BE2C (cell line): ENCODE results near the gene STX18.
"Not testable (repeated sequence)": the region's sequence is repeated elsewhere in the genome, so short reads cannot be mapped to it uniquely, and the experiment has no call there.

Source experiments
- DNase-seq: peaks from one replicate; pipeline ENCODE4 v3.0.0-alpha.2; 2020
- H3K27me3 ChIP-seq: fragments of 250-450 bp; sonication (Bioruptor Pico); 2 replicates; pipeline ENCODE4 v1.5.1; 2020; ENCODE audit warnings: mild to moderate bottlenecking
- H3K36me3 ChIP-seq: fragments of 250-450 bp; sonication (Bioruptor Pico); 2 replicates; pipeline ENCODE4 v1.5.1; 2020; ENCODE audit warnings: mild to moderate bottlenecking
- H3K4me1 ChIP-seq: fragments of 250-450 bp; sonication (Bioruptor Pico); 2 replicates; pipeline ENCODE4 v1.5.1; 2020
- H3K4me3 ChIP-seq: 2 replicates; pipeline ENCODE4 v1.5.1; 2011; ENCODE audit warnings: low read depth, low read length
- H3K9me3 ChIP-seq: fragments of 250-450 bp; sonication (Bioruptor Pico); 2 replicates; pipeline ENCODE4 v1.5.1; 2020
- CTCF ChIP-seq: IDR thresholded peaks from 2 replicates; pipeline ENCODE4 v1.5.1; 2012; ENCODE audit warnings: mild to moderate bottlenecking, low read depth, low read length

The STX18 gene

GRCh38 chr4:4422856-4423499 is 118.9 kb downstream of the STX18 start:
- Histone ChIP-seq H3K27me3 (no peaks in the 10 kb centered on the region), H3K9me3 (no peaks in the 10 kb centered on the region), H3K4me1 (peaks cover 14% of the 10 kb centered on the region), H3K4me3 (no peak overlapping the region), H3K36me3 (peaks cover 48% of the 10 kb centered on the region)
- TF ChIP-seq CTCF: no peak
- DNase-seq: no peak

GRCh38 chr4:4422117-4422516 is 119.7 kb downstream of the STX18 start:
- H3K27me3 ChIP-seq: not testable (repeated sequence)
- Histone ChIP-seq H3K4me1 (peaks cover 16% of the 10 kb centered on the region), H3K36me3 (peaks cover 54% of the 10 kb centered on the region)

GRCh38 chr4:4421356-4421755 is 120.5 kb downstream of the STX18 start:
- H3K36me3 ChIP-seq: peaks cover 55% of the 10 kb centered on the region
- H3K9me3 ChIP-seq: no peaks in the 10 kb centered on the region

More at GRCh38 chr4:4422117-4422516, 119.7 kb downstream of the STX18 start:
- DNase-seq, H3K4me3 ChIP-seq, H3K9me3 ChIP-seq: not testable (repeated sequence)

GRCh38 chr4:4420421-4420820 is 121.4 kb downstream of the STX18 start:
- Histone ChIP-seq H3K36me3 (peaks cover 64% of the 10 kb centered on the region), H3K4me1 (peaks cover 12% of the 10 kb centered on the region; the same call in 1 of the 2 replicates), H3K4me3 (no peak overlapping the region), H3K27me3 (no peaks in the 10 kb centered on the region), H3K9me3 (no peaks in the 10 kb centered on the region)
- no peak for DNase-seq
- TF ChIP-seq CTCF: no peak

More at GRCh38 chr4:4421356-4421755, 120.5 kb downstream of the STX18 start:
- no peak for DNase-seq
- H3K4me1 ChIP-seq: peaks cover 12% of the 10 kb centered on the region; the same call in 1 of the 2 replicates
- no peak overlapping the region for H3K4me3 ChIP-seq
- H3K27me3 ChIP-seq: no peaks in the 10 kb centered on the region
- TF ChIP-seq CTCF: no peak

GRCh38 chr4:4419896-4420295 is 122.0 kb downstream of the STX18 start:
- no peak for DNase-seq
- TF ChIP-seq CTCF: no peak
- peaks cover 12% of the 10 kb centered on the region; the same call in 1 of the 2 replicates for H3K4me1 ChIP-seq
- no peaks in the 10 kb centered on the region for H3K27me3 ChIP-seq
- H3K36me3 ChIP-seq: peaks cover 69% of the 10 kb centered on the region
- H3K9me3 ChIP-seq: no peaks in the 10 kb centered on the region
- no peak overlapping the region for H3K4me3 ChIP-seq

GRCh38 chr4:4418676-4419390 is 123.0 kb downstream of the STX18 start:
- peaks cover 12% of the 10 kb centered on the region; the same call in 1 of the 2 replicates for H3K4me1 ChIP-seq

More at GRCh38 chr4:4418676-4419390, 123.0 kb downstream of the STX18 start:
- Histone ChIP-seq H3K4me3 (no peak overlapping the region), H3K9me3 (no peaks in the 10 kb centered on the region), H3K27me3 (no peaks in the 10 kb centered on the region), H3K36me3 (peaks cover 68% of the 10 kb centered on the region)
- DNase-seq: no peak
- no peak for TF ChIP-seq CTCF
